ENCODE measurements around the gene CACNG5.

GRCh38 chr17:66786107-66786506 is 48.8 kb upstream of the CACNG5 start:
- TF ChIP-seq CTCF (conservative IDR thresholded peaks at IDR 0.05) = no peak
- TF ChIP-seq ZFX (IDR thresholded peaks at IDR 0.05) = no peak

All from C4-2B (cell line).